Mesodermal cell (in vitro differentiated cells): ENCODE results near the gene HID1.
"Not testable (repeated sequence)": the region's sequence is repeated elsewhere in the genome, so short reads cannot be mapped to it uniquely, and the experiment has no call there.

Experiments
- H3K27ac ChIP-seq: 2 replicates; pipeline ENCODE4 v1.7.0; 2013; ENCODE audit warnings: mild to moderate bottlenecking, low read depth, low read length, moderate library complexity; ENCODE audit not compliant: severe bottlenecking
- H3K36me3 ChIP-seq: 2 replicates; pipeline ENCODE4 v1.7.1; 2013; ENCODE audit warnings: mild to moderate bottlenecking, low read length, moderate library complexity; ENCODE audit not compliant: control insufficient read depth, insufficient read depth
- H3K4me1 ChIP-seq: one replicate; pipeline ENCODE4 v1.7.1; 2013; ENCODE audit warnings: mild to moderate bottlenecking, low read length; ENCODE audit not compliant: insufficient read depth, control insufficient read depth, poor library complexity, severe bottlenecking
- H3K4me3 ChIP-seq: 2 replicates; pipeline ENCODE4 v1.7.0; 2013; ENCODE audit warnings: low read length, control low read depth, mild to moderate bottlenecking; ENCODE audit not compliant: insufficient read depth, poor library complexity, severe bottlenecking; ENCODE audit errors: extremely low read depth
- H3K9me3 ChIP-seq: 2 replicates; pipeline ENCODE4 v1.7.1; 2013; ENCODE audit warnings: mild to moderate bottlenecking, low read length, moderate library complexity; ENCODE audit not compliant: control insufficient read depth
- WGBS, 2 experiments: methylation state at CpG; one replicate each; pipeline ENCODE4 v1.1.5; 2013; ENCODE audit warnings: missing lambda C conversion rate in 2 of 2; ENCODE audit not compliant: insufficient coverage in 2 of 2; 5-methylcytosine and 5-hydroxymethylcytosine counted together

Gene HID1

DNA sequence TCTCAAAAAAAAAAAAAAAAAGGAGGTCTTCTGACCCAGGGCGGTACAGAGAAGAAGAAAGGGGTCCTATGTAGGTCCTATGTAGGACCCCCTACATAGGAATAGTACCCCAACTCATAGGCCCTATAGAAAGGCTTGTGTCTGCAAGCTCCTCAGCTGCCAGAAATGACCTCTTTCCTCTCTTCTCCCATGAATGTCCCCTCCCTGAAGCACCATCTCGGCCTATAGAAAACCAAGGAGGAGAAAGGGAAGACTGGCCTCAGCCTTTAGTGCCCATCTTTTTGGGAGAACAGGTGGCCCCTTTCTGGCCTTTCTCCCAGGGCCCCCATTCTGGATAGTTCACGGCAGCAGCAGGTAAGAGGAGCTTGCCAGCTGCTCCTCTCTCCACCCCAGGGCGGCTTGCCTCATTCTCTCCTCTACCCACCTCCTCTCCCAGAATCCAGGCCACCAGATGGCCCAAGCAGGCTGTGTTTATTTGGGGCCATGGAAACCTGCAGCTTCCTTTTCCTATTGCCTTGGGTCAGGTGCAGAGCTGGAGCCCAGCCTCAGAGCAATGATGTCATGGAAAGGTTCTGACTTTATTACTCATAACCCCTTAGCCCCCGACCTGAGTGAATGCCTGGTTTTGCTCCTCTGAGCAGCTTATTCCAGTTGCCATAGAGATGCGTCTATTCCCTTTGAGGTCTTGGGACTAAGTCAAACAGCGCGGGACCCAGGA is 38.3 kb upstream of the HID1 start:
- Histone ChIP-seq H3K4me1 (peaks cover 14% of the 10 kb centered on the region), H3K36me3 (peaks cover 14% of the 10 kb centered on the region), H3K9me3 (no peaks in the 10 kb centered on the region), H3K4me3 (no peak overlapping the region), H3K27ac (peak overlapping the region; percentile 91)
- 82 to 85% methylated on average over 5 to 6 of the region's 8 CpGs for WGBS, 2 experiments

GRCh38 chr17:75009139-75009724 is 36.7 kb upstream of the HID1 start:
- WGBS, 2 experiments: 71 to 86% methylated on average over 2 of the region's 2 CpGs
- Histone ChIP-seq H3K27ac (no peak overlapping the region), H3K9me3 (no peaks in the 10 kb centered on the region), H3K36me3 (peaks cover 18% of the 10 kb centered on the region), H3K4me3 (no peak overlapping the region), H3K4me1 (peaks cover 14% of the 10 kb centered on the region)

- no peaks in the 10 kb centered on the region for H3K9me3 ChIP-seq
- H3K27ac ChIP-seq: no peak overlapping the region
- peaks cover 26% of the 10 kb centered on the region for H3K36me3 ChIP-seq
- H3K4me3 ChIP-seq: no peak overlapping the region
- H3K4me1 ChIP-seq: peaks cover 10% of the 10 kb centered on the region
- WGBS, 2 experiments: 93 to 100% methylated on average over 1 to 2 of the region's 6 CpGs
These were observed 35.8 kb upstream of the HID1 start for GRCh38 chr17:75008373-75008772.

- Histone ChIP-seq H3K4me3 (no peak overlapping the region), H3K9me3 (no peaks in the 10 kb centered on the region), H3K27ac (no peak overlapping the region), H3K4me1 (peaks cover 2% of the 10 kb centered on the region), H3K36me3 (peaks cover 43% of the 10 kb centered on the region)
- WGBS, 2 experiments: 95 to 97% methylated on average over 4 to 5 of the region's 5 CpGs
These were observed 34.1 kb upstream of the HID1 start for GRCh38 chr17:75006653-75007052.

DNA sequence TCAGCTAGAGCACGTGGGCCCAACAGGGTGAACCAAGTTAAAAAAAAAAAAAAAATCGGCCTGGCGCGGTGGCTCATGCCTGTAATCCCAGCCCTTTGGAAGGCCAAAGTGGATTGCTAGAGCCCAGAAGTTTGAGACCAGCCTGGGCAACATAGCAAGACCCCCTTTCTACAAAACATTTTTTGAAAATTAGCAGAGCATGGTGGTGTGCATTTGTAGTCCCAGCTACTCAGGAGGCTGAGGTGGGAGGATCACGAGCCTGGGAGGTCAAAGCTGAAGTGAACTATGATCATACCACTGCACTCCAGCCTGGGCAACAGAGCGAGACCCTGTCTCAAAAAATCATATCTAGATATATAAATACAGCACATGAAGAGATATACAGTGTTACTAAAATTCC is 33.5 kb upstream of the HID1 start:
- H3K4me3 ChIP-seq, H3K4me1 ChIP-seq, H3K9me3 ChIP-seq, H3K27ac ChIP-seq: not testable (repeated sequence)
- WGBS, 2 experiments: 83% methylated on average over 3 of the region's 6 CpGs; no CpG with 5 or more reads in 1 of the 2 experiments
- peaks cover 48% of the 10 kb centered on the region for H3K36me3 ChIP-seq

- WGBS, 2 experiments: 89 to 100% methylated on average over 1 to 5 of the region's 8 CpGs
- no peak overlapping the region for H3K27ac ChIP-seq
These were observed 32.7 kb upstream of the HID1 start for GRCh38 chr17:75005291-75005690.

GRCh38 chr17:75004371-75004770 is 31.8 kb upstream of the HID1 start:
- no peaks in the 10 kb centered on the region for H3K9me3 ChIP-seq
- H3K27ac ChIP-seq: no peak overlapping the region
- peaks cover 58% of the 10 kb centered on the region for H3K36me3 ChIP-seq
- no peak overlapping the region for H3K4me3 ChIP-seq
- 95 to 100% methylated on average over 1 to 2 of the region's 3 CpGs for WGBS, 2 experiments
- no peaks in the 10 kb centered on the region for H3K4me1 ChIP-seq

More at GRCh38 chr17:75005291-75005690, 32.7 kb upstream of the HID1 start:
- Histone ChIP-seq H3K4me1 (no peaks in the 10 kb centered on the region), H3K9me3 (no peaks in the 10 kb centered on the region), H3K4me3 (no peak overlapping the region), H3K36me3 (peaks cover 54% of the 10 kb centered on the region)

DNA sequence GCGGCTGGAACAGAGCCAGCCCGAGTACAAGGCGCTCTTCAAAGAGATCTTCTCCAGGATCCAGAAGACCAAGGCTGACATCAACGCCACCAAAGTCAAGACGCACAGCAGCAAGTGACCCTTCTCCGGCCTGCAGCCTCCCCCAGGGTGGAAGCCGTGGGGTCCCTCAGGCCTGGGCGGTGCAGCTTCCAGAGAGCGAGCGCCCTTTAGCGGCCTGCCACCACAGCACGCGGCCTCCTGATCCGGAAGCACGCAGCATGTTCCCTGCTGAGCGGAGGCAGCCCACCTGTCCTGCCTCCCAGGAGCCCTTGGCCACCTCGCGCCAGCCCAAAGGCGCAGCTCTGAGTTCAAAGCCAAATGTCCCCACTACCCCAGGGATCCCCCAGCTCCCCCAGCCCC is 31.4 kb upstream of the HID1 start:
- 95 to 96% methylated on average over 14 to 17 of the region's 19 CpGs for whole genome bisulfite sequencing, 2 experiments
- H3K9me3 ChIP-seq: no peaks in the 10 kb centered on the region
- no peak overlapping the region for H3K4me3 ChIP-seq
- no peak overlapping the region for H3K27ac ChIP-seq
- H3K4me1 ChIP-seq: no peaks in the 10 kb centered on the region
- H3K36me3 ChIP-seq: peaks cover 62% of the 10 kb centered on the region

GRCh38 chr17:75003070-75003956 is 30.8 kb upstream of the HID1 start:
- no peak overlapping the region for H3K27ac ChIP-seq
- H3K36me3 ChIP-seq: peaks cover 63% of the 10 kb centered on the region
- no peak overlapping the region for H3K4me3 ChIP-seq
- H3K9me3 ChIP-seq: no peaks in the 10 kb centered on the region
- H3K4me1 ChIP-seq: peaks cover 6% of the 10 kb centered on the region
- WGBS, 2 experiments: 94 to 95% methylated on average over 56 to 69 of the region's 76 CpGs

DNA sequence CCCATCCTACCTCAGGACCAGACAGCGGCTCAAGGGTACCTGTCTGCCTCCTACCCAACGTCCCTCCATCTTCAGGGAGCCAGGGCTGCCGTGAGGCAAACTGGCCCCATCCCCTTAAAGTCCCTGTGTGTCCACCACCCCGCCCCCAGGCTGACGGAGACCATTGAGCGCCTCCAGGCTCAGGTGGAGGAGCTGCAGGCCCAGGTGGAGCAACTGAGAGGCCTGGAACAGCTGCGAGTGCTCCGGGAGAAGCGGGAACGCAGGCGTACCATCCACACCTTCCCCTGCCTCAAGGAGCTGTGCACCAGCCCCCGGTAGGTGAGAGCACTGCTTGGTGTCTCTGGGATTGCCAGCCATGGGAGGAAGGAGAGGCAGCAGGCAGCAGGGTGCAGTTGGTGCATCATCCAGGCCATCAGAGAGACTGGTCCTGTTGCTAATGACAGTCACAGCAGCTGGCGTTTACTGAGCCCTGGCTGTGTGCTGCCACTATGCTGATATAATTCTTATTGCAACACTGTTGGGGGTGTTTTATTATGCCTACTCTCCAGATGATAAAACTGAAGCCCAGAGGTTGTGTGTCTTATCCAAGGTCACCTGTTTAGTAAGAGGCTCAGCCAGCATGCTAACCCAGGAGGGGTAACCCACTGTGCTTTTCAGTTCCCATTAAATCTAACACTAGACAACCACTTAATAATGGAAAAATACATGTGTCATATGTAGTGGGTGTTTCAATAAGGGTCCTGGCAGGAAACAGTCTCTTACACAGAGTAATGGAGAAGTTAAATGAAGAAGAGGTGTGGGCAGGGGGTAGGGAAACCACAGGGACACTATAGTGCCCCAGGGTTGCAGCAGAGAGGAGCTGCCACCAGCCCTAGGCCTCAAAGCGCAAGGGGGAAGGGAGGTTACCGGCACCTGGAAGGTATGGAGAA is 29.6 kb upstream of the HID1 start:
- Histone ChIP-seq H3K4me3 (no peak overlapping the region), H3K27ac (no peak overlapping the region), H3K36me3 (peaks cover 63% of the 10 kb centered on the region), H3K9me3 (no peaks in the 10 kb centered on the region), H3K4me1 (peaks cover 7% of the 10 kb centered on the region)
- WGBS, 2 experiments: 94 to 100% methylated on average over 8 to 9 of the region's 15 CpGs
